Cortex of kidney (tissue), 1 donor: ENCODE results near the gene OR10AD1.

ENCODE experiments used
- DNase-seq: peaks from one replicate; lab custom pipeline; 2025; lab: John Stamatoyannopoulos, UW

Gene OR10AD1

DNA sequence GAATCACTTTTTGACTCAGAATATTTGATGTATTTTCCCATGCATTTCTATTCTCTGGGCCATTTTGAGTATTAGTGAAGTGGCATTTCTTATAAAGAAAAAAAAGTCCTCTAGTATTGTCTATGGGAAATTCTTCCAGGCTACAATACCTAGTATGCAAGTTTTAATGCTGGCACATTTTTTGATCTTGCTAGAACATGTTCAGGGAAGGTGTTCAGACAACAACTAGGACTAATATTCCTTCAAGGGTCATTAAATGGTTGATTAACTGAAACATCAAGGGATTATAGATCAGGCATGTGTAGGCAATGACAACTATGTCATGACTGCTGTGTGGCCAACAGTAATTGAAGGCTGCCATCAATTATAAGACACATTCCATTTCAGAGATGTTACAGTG is 12.0 kb downstream of the OR10AD1 start:
- DNase-seq: no peak

DNA sequence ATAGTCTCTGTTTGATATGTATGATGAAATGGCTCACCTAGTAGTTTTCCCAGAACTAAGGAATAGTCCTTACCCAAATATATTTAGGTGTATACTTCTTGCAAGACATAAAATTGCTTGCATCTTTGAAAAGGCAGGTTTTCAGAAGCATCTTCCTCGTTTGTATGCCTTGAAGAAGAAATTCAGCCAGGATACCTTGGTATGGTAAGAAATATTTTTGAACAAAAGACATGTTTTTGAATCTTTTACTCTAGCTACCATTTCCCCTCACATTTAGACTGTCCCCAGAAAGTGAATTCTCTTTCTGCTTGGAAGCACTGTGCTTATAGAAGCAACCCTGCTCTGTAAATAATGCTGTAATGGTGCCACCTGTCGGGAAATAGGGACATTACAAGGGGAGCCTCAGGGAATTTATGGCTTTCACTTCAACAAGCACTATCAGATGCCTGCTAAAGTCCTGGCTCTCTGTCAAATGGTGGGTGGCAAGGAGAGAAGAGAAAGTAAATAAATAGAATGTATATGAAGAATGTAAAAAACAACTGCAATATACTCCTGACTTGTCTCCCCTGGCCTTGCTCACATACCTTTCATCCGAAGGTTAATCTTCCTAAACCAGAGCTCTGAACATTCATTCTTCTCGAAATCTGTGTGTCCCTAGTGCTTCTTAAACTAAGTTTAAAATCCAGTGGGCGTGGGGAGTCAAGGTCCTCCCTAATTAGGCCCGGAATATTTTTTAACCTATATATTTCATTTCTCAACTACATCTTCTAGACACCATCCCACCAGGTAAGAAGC is 13.6 kb downstream of the OR10AD1 start:
- DNase-seq: no peak

DNA sequence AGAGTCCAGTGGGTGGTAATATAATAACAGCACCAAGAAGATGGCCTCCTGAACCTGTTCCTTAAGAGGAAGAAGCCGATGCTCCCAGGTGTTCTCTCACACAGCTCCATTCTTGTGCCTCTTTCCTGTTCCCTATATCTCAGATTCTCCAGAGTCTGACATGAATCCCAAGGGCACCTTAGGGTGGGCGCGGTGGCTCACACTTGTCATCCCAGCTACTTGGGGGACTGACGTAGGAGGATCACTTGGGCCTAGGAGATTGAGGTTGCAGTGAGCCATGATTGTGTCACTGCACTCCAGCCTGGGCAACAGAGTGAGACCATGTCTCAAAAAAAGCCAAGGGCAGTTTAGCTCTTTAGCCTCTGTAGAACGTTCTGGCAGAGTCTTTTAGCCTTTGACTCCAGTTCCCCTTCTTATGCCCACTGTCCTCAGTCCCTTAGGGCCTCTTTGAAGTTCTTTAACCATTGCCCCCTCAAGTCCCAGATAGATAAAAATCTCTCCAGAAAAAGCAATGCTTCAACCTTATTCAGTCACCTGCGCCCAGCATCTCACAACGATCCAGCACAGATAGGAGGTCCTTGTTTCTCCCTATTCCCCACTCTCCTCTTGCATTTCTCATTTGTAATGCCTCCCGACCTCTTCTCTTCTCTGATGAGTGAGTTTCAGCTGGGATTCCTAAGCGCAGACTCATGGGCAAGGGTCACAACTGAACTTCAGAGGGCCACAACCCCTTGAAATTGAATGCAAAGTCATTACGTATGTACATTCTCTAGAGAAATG is 15.0 kb downstream of the OR10AD1 start:
- no peak for DNase-seq

DNA sequence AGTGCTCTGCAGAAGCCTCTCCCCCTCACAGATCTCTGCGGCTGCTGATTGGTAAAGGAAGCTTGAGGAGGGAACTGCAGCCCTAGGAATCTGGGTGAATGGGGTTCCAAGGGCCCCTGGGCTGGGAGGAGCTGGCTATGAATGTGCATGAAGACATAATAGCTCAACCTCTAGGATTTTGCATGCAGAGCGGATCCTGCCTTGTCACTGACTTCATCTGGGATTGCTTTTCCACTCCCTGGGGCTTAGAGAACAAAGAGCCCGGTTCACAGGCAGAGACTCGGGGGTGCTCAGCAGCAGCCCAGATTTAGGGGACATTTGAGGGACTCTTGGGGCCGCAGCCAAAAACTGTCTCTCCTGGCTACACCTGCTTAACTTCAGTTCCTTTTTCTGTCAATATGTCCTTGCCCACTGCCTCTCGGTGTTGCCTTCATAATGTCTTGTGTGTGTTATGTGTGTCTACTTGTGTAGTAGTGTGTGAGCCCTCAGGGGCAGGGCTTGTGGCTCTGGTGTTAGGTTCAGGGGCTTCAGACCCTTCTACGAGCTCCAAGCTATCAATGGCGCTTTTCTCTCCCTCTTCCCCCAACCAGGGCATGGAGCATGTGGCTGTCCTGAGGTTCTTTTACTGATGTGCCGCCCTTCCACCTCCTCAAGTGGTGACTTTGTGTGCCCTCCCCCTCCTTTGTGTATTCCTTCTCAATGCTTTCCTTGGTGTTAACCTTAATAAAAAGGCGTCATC is 17.7 kb downstream of the OR10AD1 start:
- no peak for DNase-seq

DNA sequence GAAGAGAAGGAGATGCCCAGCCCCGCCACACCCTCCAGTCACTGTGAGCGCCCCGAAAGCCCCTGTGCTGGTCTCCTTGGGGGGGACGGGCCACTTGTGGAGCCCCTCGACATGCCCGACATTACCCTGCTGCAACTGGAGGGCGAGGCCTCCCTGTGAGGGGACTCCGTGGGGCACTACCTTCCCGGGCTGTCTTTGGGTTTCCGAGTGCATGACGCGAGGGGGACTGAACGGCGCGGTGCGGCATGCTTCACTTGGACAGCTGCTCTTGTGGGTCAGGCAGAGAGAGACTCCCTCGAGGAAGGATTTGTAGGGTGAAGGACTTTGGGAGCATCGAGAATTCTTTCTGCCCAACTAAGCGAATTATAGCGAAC is 18.6 kb downstream of the OR10AD1 start:
- DNase-seq: no peak

DNA sequence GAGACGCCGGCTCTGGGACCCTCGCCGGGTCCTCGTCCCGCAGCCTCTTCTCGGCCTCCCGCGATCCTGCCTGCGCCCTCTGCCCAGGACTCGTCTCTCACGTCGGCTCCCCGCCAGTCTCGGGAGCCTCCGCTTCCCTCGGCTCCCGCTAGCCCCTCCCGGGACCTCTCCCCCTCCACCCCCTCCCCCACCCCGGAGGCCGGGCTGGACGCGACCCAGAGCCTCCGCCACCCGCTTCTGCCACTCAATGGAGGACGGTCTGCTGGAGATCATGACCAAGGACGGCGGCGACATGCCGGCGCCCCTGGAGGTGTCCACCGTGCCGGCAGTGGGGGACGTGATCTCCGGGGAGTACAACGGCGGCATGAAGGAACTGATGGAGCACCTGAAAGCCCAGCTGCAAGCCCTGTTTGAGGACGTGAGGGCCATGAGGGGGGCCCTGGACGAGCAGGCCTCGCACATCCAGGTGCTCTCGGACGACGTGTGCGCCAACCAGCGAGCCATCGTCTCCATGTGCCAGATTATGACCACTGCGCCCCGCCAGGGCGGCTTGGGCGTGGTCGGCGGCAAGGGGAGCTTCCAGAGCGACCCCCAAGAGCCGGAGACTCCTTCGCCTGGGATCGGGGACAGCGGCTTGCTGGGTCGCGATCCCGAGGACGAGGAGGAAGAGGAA is 19.1 kb downstream of the OR10AD1 start:
- DNase-seq: no peak

DNA sequence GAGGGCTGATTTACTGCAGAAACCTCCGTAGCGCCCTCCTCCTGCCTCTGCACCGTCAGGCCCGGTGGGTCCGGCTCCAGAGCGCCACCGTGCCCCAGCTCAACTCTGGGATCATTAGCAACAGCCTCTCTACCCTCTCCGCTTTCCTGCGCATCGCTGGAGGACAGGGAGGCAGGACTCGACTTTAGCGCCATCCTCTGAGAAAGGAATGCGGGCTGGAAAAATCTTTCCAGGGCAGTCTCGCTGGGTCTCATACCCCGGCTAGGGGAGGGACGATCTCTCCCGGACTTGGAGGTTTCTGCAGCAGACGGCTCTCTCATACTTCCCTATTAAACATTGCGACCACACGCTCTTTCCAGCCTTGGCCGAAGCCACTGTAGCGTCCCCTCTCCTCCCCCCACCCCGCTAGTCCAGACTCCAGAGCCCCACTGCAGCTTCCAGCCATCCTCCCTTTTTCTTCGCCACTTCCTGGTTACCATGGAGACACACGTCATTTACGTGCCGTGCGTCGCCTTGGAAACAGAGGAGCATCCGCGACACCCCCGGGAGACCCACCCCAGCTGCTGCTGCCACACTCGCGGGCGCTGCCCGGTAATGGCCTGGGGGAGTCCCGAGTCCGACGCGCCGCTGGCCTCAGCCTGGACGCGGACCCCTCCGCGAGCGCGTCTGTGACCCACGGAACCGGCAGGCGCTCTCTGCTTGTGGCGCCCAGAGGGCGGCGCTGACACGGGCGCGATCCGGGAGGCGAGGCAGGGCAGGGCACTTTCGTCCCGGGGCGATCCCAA is 19.8 kb downstream of the OR10AD1 start, which contains the start of gene CCDC184:
Gene CCDC184 (plus strand): TSS at position 554 of the 785 bp plus-strand sequence. CDS start 479 bp downstream, outside the sequence.
- DNase-seq: no peak

DNA sequence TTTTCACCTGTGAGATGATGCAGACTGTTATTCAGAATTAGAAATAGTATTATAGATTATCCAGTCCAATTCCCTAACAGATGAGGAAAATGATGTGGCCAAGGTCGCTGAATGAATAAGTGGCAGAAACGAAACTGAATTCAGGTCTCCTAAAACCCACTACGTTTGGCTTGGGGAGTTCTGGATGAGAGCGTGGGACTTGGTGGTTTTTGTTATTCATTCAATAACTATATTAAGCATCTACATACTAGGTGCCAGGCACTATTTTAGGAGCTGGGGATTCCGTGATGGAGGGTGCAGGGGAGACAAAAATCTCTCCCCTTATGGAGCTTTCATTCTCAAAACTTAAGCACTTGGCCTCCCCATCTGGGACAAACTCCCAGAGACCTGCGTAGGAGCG is 20.5 kb downstream of the OR10AD1 start:
- no peak for DNase-seq

DNA sequence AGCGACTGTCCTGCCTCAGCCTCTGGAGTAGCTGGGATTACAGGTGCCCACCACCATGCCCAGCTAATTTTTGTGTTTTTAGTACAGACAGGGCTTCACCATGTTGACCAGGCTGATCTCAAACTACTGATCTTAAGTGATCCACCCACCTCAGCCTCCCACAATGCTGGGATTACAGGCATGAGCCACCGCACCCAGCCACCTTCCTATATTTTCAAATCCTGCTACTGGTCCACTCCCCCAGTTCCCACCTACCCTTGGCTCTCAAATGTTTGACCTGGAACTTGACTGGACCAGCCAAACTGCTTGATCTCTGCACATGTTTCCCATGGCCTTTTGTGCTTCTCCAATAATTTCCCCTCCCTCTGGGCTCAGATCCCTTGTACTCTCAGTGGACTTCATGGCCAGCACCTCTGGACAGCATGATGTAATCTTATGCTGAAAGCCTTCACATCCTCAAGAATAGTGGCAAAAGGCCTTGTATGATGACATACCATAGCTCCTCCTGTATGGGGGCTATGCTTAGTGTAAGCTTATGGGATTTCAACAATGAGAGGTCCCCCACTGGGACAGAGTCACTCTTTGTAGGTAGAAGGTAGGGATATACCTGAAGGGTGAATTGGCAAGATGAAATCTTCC is 22.1 kb downstream of the OR10AD1 start:
- no peak for DNase-seq

DNA sequence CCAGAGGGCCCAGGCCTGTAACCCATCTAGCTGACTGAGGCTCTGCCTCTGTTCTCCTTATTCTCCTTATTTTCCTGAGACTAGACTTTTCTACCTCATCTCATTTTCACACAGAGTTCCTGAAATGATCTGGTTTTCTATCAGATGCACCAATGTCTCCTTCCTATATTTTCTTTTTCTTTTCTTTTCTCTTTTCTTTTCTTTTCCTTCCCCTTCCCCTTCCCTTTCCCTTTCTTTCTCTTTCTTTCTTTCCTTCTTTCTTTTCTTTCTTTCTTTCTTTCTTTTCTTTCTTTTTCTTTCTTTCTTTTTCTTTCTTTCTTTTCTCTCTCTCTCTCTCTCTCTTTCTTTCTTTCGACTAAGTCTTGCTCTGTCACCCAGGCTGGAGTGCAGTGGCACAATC is 22.7 kb downstream of the OR10AD1 start:
- no peak for DNase-seq

DNA sequence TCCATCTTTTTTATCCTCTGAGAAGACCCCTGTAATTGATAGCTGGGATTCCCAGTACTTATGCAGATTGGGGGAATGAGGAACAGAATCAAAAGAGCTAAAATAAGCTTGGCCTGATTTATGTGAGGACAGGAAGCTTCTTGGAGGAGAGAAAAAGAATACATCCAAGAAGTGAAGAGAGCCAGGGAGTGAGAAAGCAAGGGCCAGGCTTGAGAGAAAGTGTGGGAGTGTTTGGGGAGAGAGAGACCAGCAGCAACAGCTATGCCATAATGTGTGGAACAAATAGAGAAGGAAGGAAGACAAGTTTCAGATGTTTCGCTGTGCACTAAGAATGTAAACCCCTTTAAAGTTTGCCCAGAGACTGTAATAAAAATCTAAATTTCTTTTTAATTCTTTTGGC is 23.6 kb downstream of the OR10AD1 start:
- no peak for DNase-seq

DNA sequence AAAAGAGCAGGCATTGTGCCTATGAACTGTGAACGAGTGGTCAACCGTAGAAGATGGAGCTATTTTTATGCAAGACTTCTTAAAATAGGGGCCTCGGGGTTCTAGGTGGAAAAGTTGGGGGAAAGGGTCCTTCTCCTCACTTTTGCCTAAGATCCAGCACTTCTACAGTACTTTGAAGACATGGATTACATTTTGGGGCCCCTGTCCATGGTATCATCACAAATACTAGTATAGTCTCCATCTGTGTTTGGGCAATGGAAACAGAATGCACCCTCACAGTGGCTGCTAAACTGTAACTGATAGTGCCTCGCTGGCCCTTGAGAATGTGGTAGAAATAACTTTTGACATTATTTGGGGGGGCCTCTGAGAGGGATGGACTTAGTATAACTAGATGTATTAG is 25.1 kb downstream of the OR10AD1 start:
- DNase-seq: no peak

DNA sequence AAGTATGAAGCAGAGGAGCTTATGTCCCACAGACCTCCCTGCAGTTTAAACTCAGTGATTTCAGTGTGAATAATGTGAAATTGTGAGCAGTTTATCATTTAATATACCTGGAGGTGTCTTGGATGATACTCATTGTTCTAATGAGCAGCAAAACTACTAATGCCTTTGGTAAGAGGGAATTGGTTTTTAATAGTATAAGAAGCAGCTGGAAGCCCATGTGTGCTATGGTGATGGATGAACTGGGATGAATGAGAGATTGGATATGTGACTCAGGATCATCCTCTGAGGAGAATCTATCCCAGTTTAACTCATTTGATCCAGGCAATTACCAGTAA is 26.7 kb downstream of the OR10AD1 start:
- DNase-seq: no peak

DNA sequence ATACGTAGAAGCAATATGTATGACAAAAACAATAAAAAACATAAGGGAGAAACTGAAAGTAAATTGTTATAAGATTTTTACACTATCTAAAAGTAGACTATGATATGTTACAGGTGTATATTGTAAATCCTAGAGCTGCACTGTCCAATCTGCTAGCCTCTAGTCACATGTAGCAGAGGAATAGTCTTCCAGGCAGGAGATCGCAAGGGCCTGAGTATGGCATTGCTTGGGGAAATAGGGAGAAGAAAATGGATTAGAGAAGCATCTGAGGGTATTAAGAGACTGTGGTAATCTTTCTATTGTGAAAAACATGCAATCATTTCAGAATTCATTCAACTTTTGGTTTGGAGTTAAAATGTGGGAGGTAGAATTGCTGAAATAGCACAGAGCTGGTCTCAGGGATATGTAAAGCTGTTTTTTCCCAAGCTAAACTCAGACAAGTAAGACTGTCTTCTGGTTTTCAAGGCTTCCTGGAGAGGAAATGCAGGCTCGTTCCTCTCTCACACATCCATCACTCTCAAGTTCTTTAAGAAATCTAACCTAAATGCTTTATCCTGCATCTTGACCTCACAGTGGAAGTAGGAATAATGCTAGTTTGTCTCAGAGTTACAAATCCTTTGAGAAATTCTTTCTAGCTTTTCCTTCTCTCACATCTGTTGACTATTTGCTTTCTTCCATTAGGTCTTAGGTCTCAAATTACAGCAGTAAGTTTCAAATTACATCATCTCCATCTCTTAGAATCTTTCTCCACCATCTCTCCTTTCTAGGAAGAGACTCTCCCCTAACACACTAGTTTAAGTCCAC is 27.3 kb downstream of the OR10AD1 start:
- DNase-seq: no peak

DNA sequence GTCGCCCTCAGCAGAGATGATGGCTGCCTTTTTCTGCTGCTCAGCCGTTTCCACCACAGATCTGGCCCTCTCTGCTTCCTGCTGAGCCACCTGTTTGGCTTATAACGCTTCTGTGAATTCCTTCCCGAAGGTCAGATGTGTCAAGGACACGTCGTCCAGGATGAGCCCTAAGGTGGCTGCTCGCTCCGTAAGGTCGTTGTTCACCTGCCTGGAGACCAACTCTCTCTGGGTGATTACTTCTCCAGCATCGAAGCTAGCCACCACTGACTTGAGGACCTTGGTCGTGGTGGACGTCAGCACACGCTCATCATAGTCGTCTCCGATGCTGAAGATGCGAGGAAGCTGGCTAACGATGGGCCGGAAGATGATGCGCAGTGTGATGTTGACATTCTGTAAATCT is 34.1 kb downstream of the OR10AD1 start:
- no peak for DNase-seq

DNA sequence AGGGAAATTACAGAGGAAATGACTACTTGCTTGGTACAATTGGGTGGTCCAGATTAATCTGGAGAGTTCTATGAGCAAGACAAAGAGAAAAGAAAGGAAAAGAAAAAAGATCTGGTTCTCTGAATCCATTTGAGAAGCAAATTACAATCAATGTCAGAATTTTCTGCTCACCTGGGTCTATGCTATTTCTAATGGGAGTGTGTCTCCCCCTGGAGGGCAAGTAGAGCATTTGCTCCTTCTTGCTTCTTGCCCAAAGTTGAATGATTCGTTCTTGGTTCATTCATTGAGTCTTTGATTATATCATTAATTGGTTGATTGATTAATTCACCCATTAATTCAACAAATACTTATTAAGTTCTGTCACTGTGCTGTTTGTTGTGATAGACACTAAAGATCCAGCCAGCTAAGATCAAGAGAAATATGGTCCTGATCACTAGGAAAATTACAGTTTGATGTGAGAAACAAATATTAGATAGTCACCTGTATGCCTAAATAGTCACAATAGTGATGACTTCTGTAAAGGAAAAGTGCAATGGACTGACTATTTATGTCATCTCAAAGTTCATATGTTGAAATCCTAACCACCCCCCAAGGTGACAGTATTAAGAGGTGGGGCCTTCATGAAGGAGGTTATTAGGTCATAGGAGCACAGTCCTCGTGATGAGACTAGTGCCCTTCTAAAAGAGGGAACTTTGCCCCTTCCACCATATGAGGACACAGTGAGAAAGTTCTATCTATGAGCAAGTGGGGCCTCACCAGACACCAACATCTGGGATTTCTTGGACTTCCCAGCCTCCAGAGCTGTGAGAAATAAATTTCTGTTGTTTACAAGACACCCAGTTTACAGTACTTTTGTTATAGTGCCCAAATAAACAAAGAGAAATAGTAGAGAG is 37.8 kb downstream of the OR10AD1 start:
- no peak for DNase-seq

DNA sequence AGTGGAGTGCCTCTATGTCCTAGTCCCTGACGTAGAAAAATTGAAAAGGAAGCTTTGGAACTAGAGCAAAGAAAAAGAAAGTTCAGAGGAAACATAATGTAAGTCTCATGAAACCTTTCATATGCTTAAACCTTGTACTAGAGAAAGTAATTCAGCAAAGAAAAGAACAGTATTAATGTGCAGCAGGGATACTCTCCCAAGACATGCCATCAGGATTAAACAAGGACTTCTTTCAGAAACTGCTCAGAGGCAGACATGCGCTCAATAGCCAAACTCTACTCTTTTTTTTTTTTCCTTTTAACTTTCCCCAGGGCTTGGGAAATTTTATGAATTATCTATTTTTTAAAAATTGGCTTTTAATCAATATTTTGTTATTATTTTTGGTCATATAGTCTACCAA is 38.6 kb downstream of the OR10AD1 start:
- no peak for DNase-seq

DNA sequence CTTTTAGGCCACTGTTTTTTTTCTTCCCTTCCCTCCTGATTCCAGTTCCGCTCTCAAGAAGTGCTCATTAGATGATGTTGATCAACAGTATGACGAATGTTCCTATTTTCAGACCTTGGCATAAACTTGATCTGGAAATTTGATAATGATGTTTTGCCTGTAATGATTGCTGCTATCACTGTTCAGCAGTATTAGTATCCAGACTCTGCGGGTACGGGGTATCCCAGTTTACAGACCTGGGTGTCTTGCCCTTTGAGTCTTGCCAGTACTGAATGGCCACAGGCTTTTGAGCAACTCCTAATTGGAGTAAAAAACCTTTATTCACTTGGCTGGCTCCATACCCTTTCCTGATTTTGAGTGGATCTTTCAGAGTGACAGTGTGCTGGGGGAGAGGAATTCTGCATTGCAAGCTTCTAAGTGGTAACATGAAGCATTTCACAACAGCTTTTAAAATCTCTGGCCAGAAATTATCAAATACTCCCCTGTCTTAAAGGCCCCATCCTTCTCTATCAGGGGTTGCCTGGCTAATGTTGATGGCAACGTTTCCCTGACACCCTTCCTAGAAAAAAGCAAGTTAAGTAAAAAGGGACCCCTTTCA is 39.8 kb downstream of the OR10AD1 start:
- no peak for DNase-seq

DNA sequence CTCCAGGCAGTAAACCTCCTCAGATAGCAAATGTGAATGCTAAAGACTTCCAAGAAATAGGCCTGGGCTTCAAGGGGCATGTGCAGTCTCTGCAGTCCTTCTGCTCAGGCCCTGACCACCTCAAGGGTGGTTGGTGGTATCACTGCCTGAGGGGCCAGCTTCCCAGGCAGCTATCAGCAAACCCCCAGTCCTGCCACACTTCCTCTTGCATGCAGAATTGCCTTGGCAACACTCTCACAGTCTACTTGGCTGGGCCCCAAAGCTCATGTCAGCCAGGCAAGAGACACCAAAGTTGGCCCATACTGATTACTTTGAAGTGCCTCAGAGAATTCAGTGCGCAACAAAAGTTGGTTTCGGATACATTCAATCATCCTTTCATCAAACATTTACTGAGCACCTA is 42.3 kb downstream of the OR10AD1 start:
- DNase-seq: no peak
